Kidney capillary endothelial cell (primary cell): ENCODE results near the gene POLR2H.

ENCODE experiments used
- DNase-seq: peaks from one replicate; pipeline ENCODE4 v3.0.0-alpha.2; 2018; ENCODE audit warnings: low spot score

POLR2H gene

GRCh38 chr3:184387174-184387714, 25.7 kb downstream of the POLR2H start:
- DNase-seq, result no peak

GRCh38 chr3:184388164-184388935, 26.8 kb downstream of the POLR2H start:
- no peak for DNase-seq

- DNase-seq, result no peak
These were observed 27.4 kb downstream of the POLR2H start for GRCh38 chr3:184388936-184389230.

- no peak for DNase-seq
These were observed 27.9 kb downstream of the POLR2H start for GRCh38 chr3:184389384-184389783.

GRCh38 chr3:184389935-184390528, 28.5 kb downstream of the POLR2H start:
- no peak for DNase-seq

- no peak for DNase-seq
These were observed 29.8 kb downstream of the POLR2H start for GRCh38 chr3:184391266-184391665.

- DNase-seq, result no peak
These were observed 33.8 kb downstream of the POLR2H start for GRCh38 chr3:184395320-184395660.

- DNase-seq, result no peak
These were observed 37.9 kb downstream of the POLR2H start for GRCh38 chr3:184399410-184399809.

GRCh38 chr3:184405075-184406030, 43.8 kb downstream of the POLR2H start:
- no peak for DNase-seq

GRCh38 chr3:184409331-184409926, 47.9 kb downstream of the POLR2H start:
- no peak for DNase-seq

- no peak for DNase-seq
These were observed 48.5 kb downstream of the POLR2H start for GRCh38 chr3:184409946-184410500.

- no peak for DNase-seq
These were observed 53.1 kb downstream of the POLR2H start for GRCh38 chr3:184414418-184415202.

- no peak for DNase-seq
These were observed 53.6 kb downstream of the POLR2H start for GRCh38 chr3:184415203-184415490.

GRCh38 chr3:184417619-184418327, 56.3 kb downstream of the POLR2H start:
- DNase-seq, result peak; percentile 49
